Calu3 (cell line): ENCODE measurements around the gene DUSP7. TPM values are rescaled to one million over a fixed set of nuclear protein-coding genes. Genes with fewer than 3 reads are reported as not detected.

Experiments
- BruUV-seq: library from RNA; stranded (reverse); fragments of 400-500 nt; replicated peaks from 2 replicates; lab custom pipeline; 2021; lab: Mats Ljungman, UMichigan
- CTCF ChIA-PET: fragments of 300-600 bp; sonication (Branson Sonifier 250); formaldehyde crosslinking; loops from one replicate; lab custom pipeline; 2022; ENCODE audit warnings: antibody characterized with exemption; lab: Charles Lee
- DNase-seq: peaks from one replicate; pipeline ENCODE4 v3.0.0; 2022
- H3K27ac Mint-ChIP-seq: one replicate; pipeline ENCODE4 v1.8.0; 2022; ENCODE audit warnings: mixed read lengths; ENCODE audit not compliant: unreplicated experiment
- H3K27me3 Mint-ChIP-seq: one replicate; pipeline ENCODE4 v1.8.0; 2022; ENCODE audit warnings: mixed read lengths; ENCODE audit not compliant: unreplicated experiment
- H3K36me3 Mint-ChIP-seq: one replicate; pipeline ENCODE4 v1.8.0; 2022; ENCODE audit warnings: mild to moderate bottlenecking, moderate library complexity, mixed read lengths; ENCODE audit not compliant: insufficient read depth, unreplicated experiment
- H3K4me1 Mint-ChIP-seq: one replicate; pipeline ENCODE4 v1.8.0; 2022; ENCODE audit warnings: mild to moderate bottlenecking, low read depth, mixed read lengths; ENCODE audit not compliant: unreplicated experiment
- H3K4me3 Mint-ChIP-seq: one replicate; pipeline ENCODE4 v1.8.0; 2022; ENCODE audit warnings: mild to moderate bottlenecking, low read depth, moderate library complexity, mixed read lengths; ENCODE audit not compliant: unreplicated experiment
- H3K9me3 Mint-ChIP-seq: one replicate; pipeline ENCODE4 v1.8.0; 2022; ENCODE audit warnings: low read depth, mixed read lengths; ENCODE audit not compliant: unreplicated experiment
- intact Hi-C: fragments of 100-400 bp; cut with micrococcal nuclease; formaldehyde crosslinking; loops from one replicate; pipeline ENCODE4 v1.10.0; 2022; ENCODE audit not compliant: unreplicated experiment
- total RNA-seq: library from RNA; stranded (reverse); gene quantifications from 2 replicates; pipeline ENCODE4 v1.2.3, GENCODE V29; 2022
- TF ChIP-seq, protein P1 (sequence below): fragments of 200-600 bp; IDR thresholded peaks from one replicate; pipeline ENCODE4 v1.8.0; 2022; ENCODE audit warnings: antibody characterized with exemption; ENCODE audit not compliant: unreplicated experiment

The DUSP7 gene
- total RNA-seq, 1 experiment from 2014 or later = 7.7 TPM

DNA sequence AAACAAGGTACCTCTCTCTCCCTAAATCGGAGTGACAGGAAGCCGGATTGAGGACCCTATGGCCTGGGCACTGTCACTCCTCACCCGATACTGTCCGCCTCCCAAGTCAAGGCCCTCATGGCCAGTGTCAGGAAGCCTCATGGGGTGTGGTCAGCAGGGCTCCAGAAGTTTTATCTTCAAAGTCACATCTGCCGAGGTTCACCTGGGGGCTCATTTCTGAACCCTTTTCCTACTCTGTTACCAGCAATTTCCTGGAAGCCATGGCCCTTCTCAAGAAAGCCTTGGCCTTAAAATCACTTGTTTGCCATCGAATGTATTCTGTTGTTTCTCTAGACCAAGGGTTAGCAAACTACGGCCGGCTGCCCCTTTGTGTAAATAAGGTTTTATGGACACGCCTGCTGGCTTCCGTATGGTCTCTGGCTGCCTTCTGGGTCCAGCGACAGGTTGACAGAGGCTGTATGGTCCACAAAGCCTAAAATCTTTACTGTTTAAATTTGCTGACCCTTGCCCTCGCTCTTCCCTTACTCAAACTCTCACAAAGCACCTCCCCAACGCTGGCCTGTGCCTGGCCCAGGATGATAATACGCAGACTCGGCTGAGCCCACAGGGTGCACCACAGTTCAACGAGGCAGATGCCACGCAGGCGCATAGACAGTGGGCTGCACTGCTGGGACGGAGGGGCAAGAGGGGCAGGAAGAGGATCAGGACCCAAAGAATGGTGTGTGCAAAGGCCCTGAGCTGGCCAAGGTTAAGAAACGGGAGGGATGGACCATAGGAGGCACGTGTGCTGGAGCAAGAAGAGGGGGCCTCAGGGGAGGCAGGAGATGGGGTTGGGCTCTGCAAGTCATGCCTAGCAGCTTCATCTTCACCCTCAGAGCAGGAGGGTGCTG lies 24.7 kb upstream of the DUSP7 start:
- Mint-ChIP-seq H3K27ac (no peak overlapping the region), H3K27me3 (no peaks in the 10 kb centered on the region), H3K4me3 (no peak overlapping the region), H3K9me3 (no peaks in the 10 kb centered on the region), H3K4me1 (no peaks in the 10 kb centered on the region), H3K36me3 (peaks cover 9% of the 10 kb centered on the region)
- BruUV-seq = no TSS peak
- intact Hi-C loops = no loop called here
- TF ChIP-seq, protein P1, sequence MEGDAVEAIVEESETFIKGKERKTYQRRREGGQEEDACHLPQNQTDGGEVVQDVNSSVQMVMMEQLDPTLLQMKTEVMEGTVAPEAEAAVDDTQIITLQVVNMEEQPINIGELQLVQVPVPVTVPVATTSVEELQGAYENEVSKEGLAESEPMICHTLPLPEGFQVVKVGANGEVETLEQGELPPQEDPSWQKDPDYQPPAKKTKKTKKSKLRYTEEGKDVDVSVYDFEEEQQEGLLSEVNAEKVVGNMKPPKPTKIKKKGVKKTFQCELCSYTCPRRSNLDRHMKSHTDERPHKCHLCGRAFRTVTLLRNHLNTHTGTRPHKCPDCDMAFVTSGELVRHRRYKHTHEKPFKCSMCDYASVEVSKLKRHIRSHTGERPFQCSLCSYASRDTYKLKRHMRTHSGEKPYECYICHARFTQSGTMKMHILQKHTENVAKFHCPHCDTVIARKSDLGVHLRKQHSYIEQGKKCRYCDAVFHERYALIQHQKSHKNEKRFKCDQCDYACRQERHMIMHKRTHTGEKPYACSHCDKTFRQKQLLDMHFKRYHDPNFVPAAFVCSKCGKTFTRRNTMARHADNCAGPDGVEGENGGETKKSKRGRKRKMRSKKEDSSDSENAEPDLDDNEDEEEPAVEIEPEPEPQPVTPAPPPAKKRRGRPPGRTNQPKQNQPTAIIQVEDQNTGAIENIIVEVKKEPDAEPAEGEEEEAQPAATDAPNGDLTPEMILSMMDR = no peak
- CTCF ChIA-PET = no interaction called here
- DNase-seq = no peak

DNA sequence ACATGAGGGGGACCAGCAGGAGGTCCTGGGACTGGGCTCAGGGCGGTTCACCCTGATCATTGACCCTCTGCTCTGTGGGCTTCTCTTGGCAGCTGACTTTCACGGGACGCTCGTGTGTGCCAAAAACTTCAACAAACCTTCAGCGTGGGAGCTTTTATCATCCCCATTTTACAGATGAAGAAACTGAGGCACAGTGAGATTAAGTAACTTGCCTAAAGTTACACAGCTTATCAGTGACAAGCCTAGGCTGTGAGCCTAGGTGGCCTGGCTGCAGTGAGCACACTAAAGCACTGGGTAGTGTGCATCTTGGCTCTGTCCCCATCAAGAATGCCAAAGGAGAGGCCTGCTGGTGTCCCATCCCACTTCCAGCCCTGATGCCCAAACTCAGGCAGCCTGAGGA lies 23.6 kb upstream of the DUSP7 start:
- Mint-ChIP-seq H3K9me3 (no peaks in the 10 kb centered on the region), H3K27me3 (no peaks in the 10 kb centered on the region), H3K4me3 (no peak overlapping the region), H3K36me3 (peaks cover 9% of the 10 kb centered on the region), H3K27ac (no peak overlapping the region), H3K4me1 (no peaks in the 10 kb centered on the region)
- BruUV-seq = no TSS peak
- CTCF ChIA-PET = interaction anchor here (0.6 kb wide), 1 partner anchor 73 kb away, joined by 6 read pairs; no protein-coding TSS in a partner anchor
- TF ChIP-seq, protein P1 = no peak
- no peak for DNase-seq
- intact Hi-C loops = no loop called here

DNA sequence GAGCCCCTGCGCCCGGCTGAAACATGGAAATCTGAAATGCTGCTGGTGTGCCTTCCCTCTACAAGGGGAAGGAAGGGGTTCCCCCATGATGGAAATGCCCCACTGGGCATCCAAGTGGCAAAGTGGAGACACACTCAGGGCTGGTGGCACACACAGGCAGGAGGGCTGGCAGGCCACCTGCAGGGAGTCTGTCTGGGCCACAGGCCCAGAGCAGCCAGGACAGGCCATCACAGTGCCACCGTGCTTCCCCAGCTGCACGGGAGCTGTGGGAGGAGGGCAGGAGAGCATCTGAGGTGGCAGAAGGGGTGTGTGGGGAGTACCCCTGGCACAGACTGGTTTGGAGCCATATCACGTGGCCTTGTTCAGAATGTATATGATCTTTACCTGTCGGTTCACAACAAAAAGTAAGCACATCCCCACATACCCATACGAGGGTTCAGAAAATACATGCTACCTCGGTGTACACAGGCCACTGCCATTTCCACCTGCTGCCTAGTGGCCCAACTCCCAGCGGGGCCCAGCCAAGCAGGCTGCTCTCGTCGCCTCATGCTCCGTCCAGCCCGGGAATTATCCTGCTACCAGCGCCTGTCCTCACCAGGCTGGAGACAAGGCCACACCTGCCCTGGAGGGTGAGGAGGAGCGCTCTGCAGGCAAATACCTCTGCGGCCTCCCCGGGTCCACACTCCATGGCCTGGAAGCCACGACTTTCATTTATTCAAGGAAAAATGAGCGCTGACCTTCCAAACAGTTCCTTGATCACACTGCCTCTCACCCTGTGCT lies 22.6 kb upstream of the DUSP7 start:
- DNase-seq = no peak
- intact Hi-C loops = no loop called here
- Mint-ChIP-seq H3K4me3 (no peak overlapping the region), H3K36me3 (peaks cover 9% of the 10 kb centered on the region), H3K27ac (no peak overlapping the region), H3K27me3 (no peaks in the 10 kb centered on the region), H3K9me3 (no peaks in the 10 kb centered on the region), H3K4me1 (no peaks in the 10 kb centered on the region)
- CTCF ChIA-PET = no interaction called here
- TF ChIP-seq, protein P1 = no peak
- BruUV-seq = no TSS peak

DNA sequence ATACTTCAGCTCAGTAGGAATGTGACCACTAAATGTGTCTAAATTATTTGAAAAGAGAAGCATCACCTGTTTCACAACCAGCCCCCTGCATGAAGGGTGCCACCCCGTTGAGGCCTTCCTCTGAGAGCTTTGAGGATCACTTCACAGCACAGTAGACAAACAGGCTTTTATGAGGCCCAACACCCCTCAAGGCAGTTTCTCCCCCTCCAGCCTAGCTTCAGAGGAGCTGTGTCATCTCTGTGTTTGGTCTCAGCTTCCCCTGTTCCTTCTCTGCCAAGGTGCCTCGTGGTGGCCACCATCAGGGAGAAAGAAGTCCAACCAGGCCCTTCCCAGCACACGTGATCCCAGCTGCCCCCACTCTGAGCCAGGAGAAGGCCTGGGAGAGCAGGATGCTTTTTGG lies 21.6 kb upstream of the DUSP7 start:
- intact Hi-C loops = no loop called here
- no peak for DNase-seq
- H3K36me3 Mint-ChIP-seq = peaks cover 9% of the 10 kb centered on the region
- H3K27ac Mint-ChIP-seq = no peak overlapping the region
- TF ChIP-seq, protein P1 = no peak
- no peaks in the 10 kb centered on the region for H3K27me3 Mint-ChIP-seq
- BruUV-seq = no TSS peak
- no peaks in the 10 kb centered on the region for H3K9me3 Mint-ChIP-seq
- H3K4me3 Mint-ChIP-seq = no peak overlapping the region
- no peaks in the 10 kb centered on the region for H3K4me1 Mint-ChIP-seq
- CTCF ChIA-PET = interaction anchor here (0.7 kb wide), 1 partner anchor 12 kb away, joined by 6 read pairs; no protein-coding TSS in a partner anchor
